ENCODE measurements around the gene ANKRD33B. TPM values are rescaled to one million over a fixed set of nuclear protein-coding genes. Genes with fewer than 3 reads are reported as not detected.
"Not testable (repeated sequence)": the region's sequence is repeated elsewhere in the genome, so short reads cannot be mapped to it uniquely, and the experiment has no call there.

ANKRD33B gene
- total RNA-seq, 2 donors from 2014 or later, result 4.1 to 7.4 TPM

DNA sequence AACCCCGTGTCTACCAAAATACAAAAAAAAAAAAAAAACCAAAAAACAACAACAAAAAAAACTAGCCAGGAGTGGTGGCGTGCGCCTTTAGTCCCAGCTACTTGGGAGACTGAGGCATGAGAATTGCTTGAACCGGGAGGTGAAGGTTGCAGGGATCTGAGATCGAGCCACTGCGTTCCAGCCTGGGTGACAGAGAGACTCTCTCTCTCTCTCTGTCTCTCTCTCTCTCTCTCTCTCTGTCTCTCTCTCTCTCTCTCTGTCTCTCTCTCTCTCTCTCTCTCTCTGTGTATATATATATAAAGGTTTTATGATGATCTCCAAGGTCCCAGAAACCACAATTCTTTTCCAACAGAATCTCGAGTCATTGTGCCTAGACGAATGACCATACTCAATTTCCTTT, 18.8 kb upstream of the ANKRD33B start:
- no peaks in the 10 kb centered on the region for H3K36me3 ChIP-seq
- no peak for DNase-seq (ENCODE audit: low spot score)
- 82% methylated on average over 8 of the region's 8 CpGs for WGBS
- intact Hi-C loops (cut with DNase I), result no loop called here
- H3K4me1 ChIP-seq (replicated peaks), result no peaks in the 10 kb centered on the region
- H3K9me3 ChIP-seq, result no peaks in the 10 kb centered on the region
- H3K4me3 ChIP-seq, result no peak overlapping the region
- H3K27ac ChIP-seq, result no peak overlapping the region
- no peak for TF ChIP-seq POLR2A (IDR thresholded peaks at IDR 0.05)
- no peak for TF ChIP-seq POLR2AphosphoS5 (IDR thresholded peaks at IDR 0.05)
- TF ChIP-seq, protein P1, sequence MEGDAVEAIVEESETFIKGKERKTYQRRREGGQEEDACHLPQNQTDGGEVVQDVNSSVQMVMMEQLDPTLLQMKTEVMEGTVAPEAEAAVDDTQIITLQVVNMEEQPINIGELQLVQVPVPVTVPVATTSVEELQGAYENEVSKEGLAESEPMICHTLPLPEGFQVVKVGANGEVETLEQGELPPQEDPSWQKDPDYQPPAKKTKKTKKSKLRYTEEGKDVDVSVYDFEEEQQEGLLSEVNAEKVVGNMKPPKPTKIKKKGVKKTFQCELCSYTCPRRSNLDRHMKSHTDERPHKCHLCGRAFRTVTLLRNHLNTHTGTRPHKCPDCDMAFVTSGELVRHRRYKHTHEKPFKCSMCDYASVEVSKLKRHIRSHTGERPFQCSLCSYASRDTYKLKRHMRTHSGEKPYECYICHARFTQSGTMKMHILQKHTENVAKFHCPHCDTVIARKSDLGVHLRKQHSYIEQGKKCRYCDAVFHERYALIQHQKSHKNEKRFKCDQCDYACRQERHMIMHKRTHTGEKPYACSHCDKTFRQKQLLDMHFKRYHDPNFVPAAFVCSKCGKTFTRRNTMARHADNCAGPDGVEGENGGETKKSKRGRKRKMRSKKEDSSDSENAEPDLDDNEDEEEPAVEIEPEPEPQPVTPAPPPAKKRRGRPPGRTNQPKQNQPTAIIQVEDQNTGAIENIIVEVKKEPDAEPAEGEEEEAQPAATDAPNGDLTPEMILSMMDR (IDR thresholded peaks at IDR 0.05), result no peak
- H3K27me3 ChIP-seq (replicated peaks; ENCODE audit: insufficient read depth), result no peaks in the 10 kb centered on the region

DNA sequence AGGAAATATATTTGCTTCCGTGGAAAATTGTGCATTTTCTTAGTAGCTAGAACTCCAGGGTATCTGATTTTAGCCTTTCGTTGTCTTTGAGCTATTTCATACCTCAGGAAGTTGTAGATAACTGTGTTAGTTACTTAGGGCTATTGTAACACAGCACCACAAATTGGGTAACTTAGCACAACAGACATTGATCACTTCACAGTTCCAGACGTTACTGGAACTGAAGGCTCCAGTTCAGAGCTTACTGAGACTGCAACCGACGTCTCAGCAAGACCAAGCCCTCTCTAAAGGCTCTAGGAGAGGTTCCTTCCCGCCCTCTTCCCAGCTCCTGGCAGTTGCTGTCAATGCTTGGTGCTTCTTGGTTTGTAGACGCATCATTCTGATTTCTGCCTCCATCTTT, 17.7 kb upstream of the ANKRD33B start:
- intact Hi-C loops (cut with DNase I), result no loop called here

GRCh38 chr5:10548418-10549122, 15.3 kb upstream of the ANKRD33B start:
- intact Hi-C loops (cut with DNase I), result no loop called here
- DNase-seq (ENCODE audit: low spot score), result no peak
- Histone ChIP-seq H3K27ac (no peak overlapping the region), H3K4me1 (replicated peaks) (no peaks in the 10 kb centered on the region), H3K27me3 (replicated peaks; ENCODE audit: insufficient read depth) (no peaks in the 10 kb centered on the region), H3K36me3 (no peaks in the 10 kb centered on the region), H3K9me3 (no peaks in the 10 kb centered on the region), H3K4me3 (no peak overlapping the region)
- TF ChIP-seq POLR2AphosphoS5 (IDR thresholded peaks at IDR 0.05) (no peak), POLR2A (IDR thresholded peaks at IDR 0.05) (no peak)
- TF ChIP-seq, protein P1 (IDR thresholded peaks at IDR 0.05), result no peak
- WGBS, result 91% methylated on average over 48 of the region's 48 CpGs

More for the DNA sequence above, 17.7 kb upstream of the ANKRD33B start:
- no peak for DNase-seq (ENCODE audit: low spot score)
- Histone ChIP-seq H3K4me3 (no peak overlapping the region), H3K27me3 (replicated peaks; ENCODE audit: insufficient read depth) (no peaks in the 10 kb centered on the region), H3K4me1 (replicated peaks) (no peaks in the 10 kb centered on the region), H3K9me3 (no peaks in the 10 kb centered on the region), H3K36me3 (no peaks in the 10 kb centered on the region), H3K27ac (no peak overlapping the region)
- TF ChIP-seq POLR2AphosphoS5 (IDR thresholded peaks at IDR 0.05), result no peak
- no peak for TF ChIP-seq POLR2A (IDR thresholded peaks at IDR 0.05)
- TF ChIP-seq, protein P1 (IDR thresholded peaks at IDR 0.05), result no peak
- 60% methylated on average over 7 of the region's 7 CpGs for WGBS

- H3K27ac ChIP-seq; H3K36me3 ChIP-seq; DNase-seq (ENCODE audit: low spot score); H3K27me3 ChIP-seq (replicated peaks; ENCODE audit: insufficient read depth); H3K4me1 ChIP-seq (replicated peaks); H3K4me3 ChIP-seq; H3K9me3 ChIP-seq; intact Hi-C loops (cut with DNase I): not testable (repeated sequence)
- 94% methylated on average over 30 of the region's 30 CpGs for WGBS
Observed at GRCh38 chr5:10549123-10549514, 14.8 kb upstream of the ANKRD33B start.

- TF ChIP-seq, protein P1 (IDR thresholded peaks at IDR 0.05), result no peak
- no peak for TF ChIP-seq POLR2AphosphoS5 (IDR thresholded peaks at IDR 0.05)
- no peak for TF ChIP-seq POLR2A (IDR thresholded peaks at IDR 0.05)
- no peak overlapping the region for H3K4me3 ChIP-seq
Observed at GRCh38 chr5:10550222-10550995, 13.5 kb upstream of the ANKRD33B start.

More at GRCh38 chr5:10550222-10550995, 13.5 kb upstream of the ANKRD33B start:
- Histone ChIP-seq H3K9me3 (no peaks in the 10 kb centered on the region), H3K4me1 (replicated peaks) (no peaks in the 10 kb centered on the region), H3K27ac (no peak overlapping the region), H3K36me3 (no peaks in the 10 kb centered on the region), H3K27me3 (replicated peaks; ENCODE audit: insufficient read depth) (no peaks in the 10 kb centered on the region)
- no peak for DNase-seq (ENCODE audit: low spot score)
- intact Hi-C loops (cut with DNase I), result loop anchor here (5.0 kb wide), 1 partner anchor 93 kb away; no protein-coding TSS in a partner anchor
- 82% methylated on average over 10 of the region's 10 CpGs for WGBS
